AG08396 (cell line): Measurements from ENCODE around the gene DGKH.
A peak's percentile ranks its signal among the peaks of the same experiment; 100 is the strongest.
"Not testable (repeated sequence)": the region's sequence is repeated elsewhere in the genome, so short reads cannot be mapped to it uniquely, and the experiment has no call there.

Experiments
- DNase-seq: peaks from one replicate; pipeline ENCODE4 v3.0.0; 2012; ENCODE audit warnings: low spot score, mixed read lengths

Gene DGKH

GRCh38 chr13:42071672-42072419, 23.4 kb downstream of the DGKH start:
- no peak for DNase-seq

GRCh38 chr13:42073683-42074082, 25.2 kb downstream of the DGKH start:
- DNase-seq, result no peak

- DNase-seq, result no peak
Observed at GRCh38 chr13:42075517-42075916, 27.1 kb downstream of the DGKH start.

GRCh38 chr13:42076309-42076713, 27.9 kb downstream of the DGKH start:
- no peak for DNase-seq

- DNase-seq, result no peak
Observed at GRCh38 chr13:42078128-42078808, 29.8 kb downstream of the DGKH start.

- no peak for DNase-seq
Observed at GRCh38 chr13:42083138-42083770, 34.8 kb downstream of the DGKH start.

- no peak for DNase-seq
Observed at GRCh38 chr13:42084722-42085121, 36.3 kb downstream of the DGKH start.

- DNase-seq, result no peak
Observed at GRCh38 chr13:42086582-42086981, 38.1 kb downstream of the DGKH start.

GRCh38 chr13:42094516-42095040, 46.1 kb downstream of the DGKH start:
- no peak for DNase-seq

GRCh38 chr13:42096222-42096621, 47.8 kb downstream of the DGKH start:
- not testable (repeated sequence) for DNase-seq

- DNase-seq, result no peak
Observed at GRCh38 chr13:42099962-42100675, 51.7 kb downstream of the DGKH start.

- no peak for DNase-seq
Observed at GRCh38 chr13:42100960-42101359, 52.5 kb downstream of the DGKH start.

GRCh38 chr13:42101821-42102585, 53.6 kb downstream of the DGKH start:
- no peak for DNase-seq

GRCh38 chr13:42102961-42103865, 54.8 kb downstream of the DGKH start:
- no peak for DNase-seq

GRCh38 chr13:42106998-42107397, 58.5 kb downstream of the DGKH start:
- no peak for DNase-seq

GRCh38 chr13:42107421-42107820, 59.0 kb downstream of the DGKH start:
- DNase-seq, result no peak

GRCh38 chr13:42108217-42108616, 59.8 kb downstream of the DGKH start:
- DNase-seq, result no peak

- DNase-seq, result no peak
Observed at GRCh38 chr13:42109957-42110356, 61.5 kb downstream of the DGKH start.

GRCh38 chr13:42110410-42111155, 62.1 kb downstream of the DGKH start:
- DNase-seq, result peak; percentile 30

- no peak for DNase-seq
Observed at GRCh38 chr13:42112864-42113263, 64.4 kb downstream of the DGKH start.
